WTC11 (cell line): ENCODE measurements around the gene ACOT9. TPM values are rescaled to one million over a fixed set of nuclear protein-coding genes. Genes with fewer than 3 reads are reported as not detected.
"Not testable (repeated sequence)": the region's sequence is repeated elsewhere in the genome, so short reads cannot be mapped to it uniquely, and the experiment has no call there.

Experiments
- ATAC-seq: fragments of 200-7000 bp; cut with Tn5 transposase; 2 replicates; pipeline ENCODE4 v1.10.0; 2021; ENCODE audit warnings: mild to moderate bottlenecking, moderate library complexity
- CTCF ChIA-PET: fragments of 300-600 bp; sonication (Branson Sonifier 250); formaldehyde crosslinking; loops from one replicate; lab custom pipeline; 2021; ENCODE audit warnings: antibody characterized with exemption; lab: Charles Lee
- POLR2A ChIA-PET: fragments of 350-600 bp; sonication (Branson Sonifier 250); formaldehyde crosslinking; loops from one replicate; lab custom pipeline; 2021; ENCODE audit warnings: antibody characterized with exemption; lab: Charles Lee
- DNase-seq: peaks from one replicate; pipeline ENCODE4 v3.0.0; 2021; ENCODE audit warnings: low spot score
- H3K27ac Mint-ChIP-seq: 2 replicates; pipeline ENCODE4 v1.8.0; 2021; ENCODE audit warnings: mixed read lengths
- H3K27me3 Mint-ChIP-seq: 2 replicates; pipeline ENCODE4 v1.8.0; 2021; ENCODE audit warnings: low read depth, mild to moderate bottlenecking, moderate library complexity, mixed read lengths
- H3K36me3 Mint-ChIP-seq: 2 replicates; pipeline ENCODE4 v1.8.0; 2021; ENCODE audit warnings: mixed read lengths
- H3K4me1 Mint-ChIP-seq: 2 replicates; pipeline ENCODE4 v1.8.0; 2022; ENCODE audit warnings: mixed read lengths
- H3K4me3 Mint-ChIP-seq: 2 replicates; pipeline ENCODE4 v1.8.0; 2021; ENCODE audit warnings: mild to moderate bottlenecking, moderate library complexity, mixed read lengths
- H3K9me3 Mint-ChIP-seq: 2 replicates; pipeline ENCODE4 v1.8.0; 2021; ENCODE audit warnings: mixed read lengths
- ARID4B ChIP-seq: sonication (generic); formaldehyde crosslinking; IDR thresholded peaks from 2 replicates; pipeline ENCODE4 v1.8.0; 2023; ENCODE audit warnings: missing genetic modification reagents, mild to moderate bottlenecking, borderline replicate concordance
- ATF2 ChIP-seq: sonication (generic); formaldehyde crosslinking; IDR thresholded peaks from 2 replicates; pipeline ENCODE4 v1.8.1; 2022; ENCODE audit warnings: low read depth, missing genetic modification reagents, borderline replicate concordance
- ATF6 ChIP-seq: sonication (generic); formaldehyde crosslinking; IDR thresholded peaks from 2 replicates; pipeline ENCODE4 v1.8.1; 2023; ENCODE audit warnings: mild to moderate bottlenecking, missing genetic modification reagents
- CREB1 ChIP-seq: sonication (generic); formaldehyde crosslinking; IDR thresholded peaks from 2 replicates; pipeline ENCODE4 v1.8.0; 2023; ENCODE audit warnings: mild to moderate bottlenecking, missing genetic modification reagents
- CTCF ChIP-seq: fragments of 200-600 bp; IDR thresholded peaks from 2 replicates; pipeline ENCODE4 v1.8.0; 2022; ENCODE audit warnings: antibody characterized with exemption
- EMX1 ChIP-seq: fragments of 250-450 bp; sonication (Bioruptor Pico); IDR thresholded peaks from 2 replicates; pipeline ENCODE4 v1.8.0; 2021; ENCODE audit warnings: mild to moderate bottlenecking
- ERG ChIP-seq: fragments of 250-450 bp; sonication (Bioruptor Pico); IDR thresholded peaks from 2 replicates; pipeline ENCODE4 v1.8.0; 2021; ENCODE audit warnings: mild to moderate bottlenecking
- FOXP1 ChIP-seq: sonication (generic); formaldehyde crosslinking; IDR thresholded peaks from 2 replicates; pipeline ENCODE4 v1.8.0; 2022; ENCODE audit warnings: missing genetic modification reagents, mild to moderate bottlenecking, moderate library complexity, borderline replicate concordance
- MLX ChIP-seq: sonication (generic); formaldehyde crosslinking; IDR thresholded peaks from 2 replicates; pipeline ENCODE4 v1.8.1; 2023; ENCODE audit warnings: mild to moderate bottlenecking, missing genetic modification reagents, moderate library complexity
- PREB ChIP-seq: sonication (generic); formaldehyde crosslinking; IDR thresholded peaks from 2 replicates; pipeline ENCODE4 v1.8.1; 2022; ENCODE audit warnings: mild to moderate bottlenecking, missing genetic modification reagents, moderate library complexity, borderline replicate concordance
- PRRX2 ChIP-seq: fragments of 250-450 bp; sonication (Bioruptor Pico); IDR thresholded peaks from 2 replicates; pipeline ENCODE4 v1.8.0; 2021; ENCODE audit warnings: mild to moderate bottlenecking
- SOX15 ChIP-seq: fragments of 250-450 bp; sonication (Bioruptor Pico); IDR thresholded peaks from 2 replicates; pipeline ENCODE4 v1.9.0; 2021; ENCODE audit warnings: mild to moderate bottlenecking
- total RNA-seq: library from RNA; stranded (reverse); gene quantifications from 3 replicates; pipeline ENCODE4 v1.2.3, GENCODE V29; 2021

The ACOT9 gene
- total RNA-seq, 1 experiment from 2014 or later, result 29.3 TPM

- no peaks in the 10 kb centered on the region for H3K36me3 Mint-ChIP-seq
- no peaks in the 10 kb centered on the region for H3K4me1 Mint-ChIP-seq
- DNase-seq (peak; percentile 18), ATAC-seq (peak; percentile 61)
- no peaks in the 10 kb centered on the region for H3K9me3 Mint-ChIP-seq
- CTCF ChIA-PET, result interaction anchor here (2.7 kb wide), 1 partner anchor 208 kb away, joined by 14 read pairs; no protein-coding TSS in a partner anchor
- POLR2A ChIA-PET, result no interaction called here
- H3K27me3 Mint-ChIP-seq, result no peaks in the 10 kb centered on the region
- H3K27ac Mint-ChIP-seq, result no peak overlapping the region
- TF ChIP-seq SOX15 (CRISPR knock-in tag), result no peak
- TF ChIP-seq CREB1, result no peak
- no peak overlapping the region for H3K4me3 Mint-ChIP-seq
Observed at GRCh38 chrX:23694606-23695005, 48.5 kb downstream of the ACOT9 start.

GRCh38 chrX:23692166-23692565 lies 50.9 kb downstream of the ACOT9 start:
- H3K36me3 Mint-ChIP-seq, result no peaks in the 10 kb centered on the region
- no peaks in the 10 kb centered on the region for H3K27me3 Mint-ChIP-seq
- no peak for TF ChIP-seq ATF6 (CRISPR knock-in tag)
- no peak for TF ChIP-seq PRRX2 (CRISPR knock-in tag)
- TF ChIP-seq SOX15 (CRISPR knock-in tag), result no peak
- TF ChIP-seq PREB (CRISPR knock-in tag), result no peak
- TF ChIP-seq EMX1 (CRISPR knock-in tag), result no peak
- no peak for TF ChIP-seq FOXP1 (CRISPR knock-in tag)
- no peak for TF ChIP-seq ERG (CRISPR knock-in tag)
- TF ChIP-seq CTCF, result no peak
- TF ChIP-seq ATF2 (CRISPR knock-in tag), result no peak
- TF ChIP-seq ARID4B (CRISPR knock-in tag), result no peak
- no peak for TF ChIP-seq MLX (CRISPR knock-in tag)
- TF ChIP-seq, all 79 proteins: peak for 0
- Mint-ChIP-seq H3K27ac (no peak overlapping the region), H3K4me1 (no peaks in the 10 kb centered on the region), H3K9me3 (no peaks in the 10 kb centered on the region), H3K4me3 (no peak overlapping the region)
- ATAC-seq (no peak), DNase-seq (no peak)
- CTCF ChIA-PET, result no interaction called here
- POLR2A ChIA-PET, result no interaction called here

- POLR2A ChIA-PET, DNase-seq, CTCF ChIA-PET, ATAC-seq, H3K27me3 Mint-ChIP-seq, H3K4me3 Mint-ChIP-seq, H3K4me1 Mint-ChIP-seq, H3K27ac Mint-ChIP-seq, H3K9me3 Mint-ChIP-seq: not testable (repeated sequence)
- peaks cover 30% of the 10 kb centered on the region for H3K36me3 Mint-ChIP-seq
Observed at GRCh38 chrX:23676486-23676885, 66.6 kb downstream of the ACOT9 start.
